D721Med (cell line): ENCODE measurements around the gene ROR1.

Experiments used
- DNase-seq: peaks from one replicate; pipeline ENCODE4 v3.0.0; 2011; ENCODE audit warnings: low spot score; ENCODE audit not compliant: insufficient read length
- FAIRE-seq: peaks from 2 replicates; lab custom pipeline; 2011; peaks lifted over from hg19 to GRCh38; lab: Jason Lieb, UNC
- TF ChIP-seq, protein P1 (sequence below): IDR thresholded peaks from 2 replicates; pipeline ENCODE4 v1.5.1; 2012; ENCODE audit warnings: mild to moderate bottlenecking, control low read depth; ENCODE audit not compliant: insufficient read depth; ENCODE audit errors: missing control alignments

The ROR1 gene

GRCh38 chr1:63901094-63901493 is 127.3 kb downstream of the ROR1 start:
- DNase-seq (no peak), FAIRE-seq (no peak)
- TF ChIP-seq, protein P1, sequence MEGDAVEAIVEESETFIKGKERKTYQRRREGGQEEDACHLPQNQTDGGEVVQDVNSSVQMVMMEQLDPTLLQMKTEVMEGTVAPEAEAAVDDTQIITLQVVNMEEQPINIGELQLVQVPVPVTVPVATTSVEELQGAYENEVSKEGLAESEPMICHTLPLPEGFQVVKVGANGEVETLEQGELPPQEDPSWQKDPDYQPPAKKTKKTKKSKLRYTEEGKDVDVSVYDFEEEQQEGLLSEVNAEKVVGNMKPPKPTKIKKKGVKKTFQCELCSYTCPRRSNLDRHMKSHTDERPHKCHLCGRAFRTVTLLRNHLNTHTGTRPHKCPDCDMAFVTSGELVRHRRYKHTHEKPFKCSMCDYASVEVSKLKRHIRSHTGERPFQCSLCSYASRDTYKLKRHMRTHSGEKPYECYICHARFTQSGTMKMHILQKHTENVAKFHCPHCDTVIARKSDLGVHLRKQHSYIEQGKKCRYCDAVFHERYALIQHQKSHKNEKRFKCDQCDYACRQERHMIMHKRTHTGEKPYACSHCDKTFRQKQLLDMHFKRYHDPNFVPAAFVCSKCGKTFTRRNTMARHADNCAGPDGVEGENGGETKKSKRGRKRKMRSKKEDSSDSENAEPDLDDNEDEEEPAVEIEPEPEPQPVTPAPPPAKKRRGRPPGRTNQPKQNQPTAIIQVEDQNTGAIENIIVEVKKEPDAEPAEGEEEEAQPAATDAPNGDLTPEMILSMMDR = no peak

DNA sequence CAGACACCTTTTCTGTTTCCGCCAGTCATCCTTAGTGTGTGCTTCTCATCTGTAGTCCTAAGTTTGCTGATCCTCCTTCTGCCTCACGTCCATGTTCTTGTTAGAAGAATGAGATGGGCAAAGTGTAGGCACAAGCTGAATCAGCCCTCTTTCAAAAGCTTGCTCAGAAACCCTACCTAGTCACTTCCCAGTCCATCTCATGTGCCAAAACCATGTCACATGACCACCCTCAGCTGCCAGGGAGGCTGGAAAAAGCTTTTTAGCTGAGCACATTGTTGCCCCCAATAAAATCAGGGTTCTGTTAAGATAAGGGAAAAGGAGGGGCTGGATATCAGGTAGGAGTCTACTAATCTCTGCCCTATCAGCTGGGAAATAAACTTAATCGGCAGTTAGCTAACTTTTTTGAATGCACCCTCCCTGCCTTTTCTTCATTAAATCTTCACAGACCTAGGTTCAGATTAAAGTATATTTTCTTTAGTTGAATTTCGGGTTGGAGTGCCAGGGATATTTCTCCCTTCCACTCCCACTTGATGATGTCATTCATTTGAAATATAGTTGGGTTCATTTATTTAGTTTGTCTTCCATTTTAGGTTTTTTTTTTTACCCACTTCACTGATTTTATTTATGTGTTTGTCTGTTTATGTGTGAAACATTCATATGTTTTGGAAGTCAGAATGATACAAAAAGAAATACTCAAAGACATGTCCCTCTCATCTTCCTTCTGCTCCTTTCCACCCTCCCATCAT is 129.2 kb downstream of the ROR1 start:
- FAIRE-seq (no peak), DNase-seq (no peak)
- TF ChIP-seq, protein P1 = no peak

DNA sequence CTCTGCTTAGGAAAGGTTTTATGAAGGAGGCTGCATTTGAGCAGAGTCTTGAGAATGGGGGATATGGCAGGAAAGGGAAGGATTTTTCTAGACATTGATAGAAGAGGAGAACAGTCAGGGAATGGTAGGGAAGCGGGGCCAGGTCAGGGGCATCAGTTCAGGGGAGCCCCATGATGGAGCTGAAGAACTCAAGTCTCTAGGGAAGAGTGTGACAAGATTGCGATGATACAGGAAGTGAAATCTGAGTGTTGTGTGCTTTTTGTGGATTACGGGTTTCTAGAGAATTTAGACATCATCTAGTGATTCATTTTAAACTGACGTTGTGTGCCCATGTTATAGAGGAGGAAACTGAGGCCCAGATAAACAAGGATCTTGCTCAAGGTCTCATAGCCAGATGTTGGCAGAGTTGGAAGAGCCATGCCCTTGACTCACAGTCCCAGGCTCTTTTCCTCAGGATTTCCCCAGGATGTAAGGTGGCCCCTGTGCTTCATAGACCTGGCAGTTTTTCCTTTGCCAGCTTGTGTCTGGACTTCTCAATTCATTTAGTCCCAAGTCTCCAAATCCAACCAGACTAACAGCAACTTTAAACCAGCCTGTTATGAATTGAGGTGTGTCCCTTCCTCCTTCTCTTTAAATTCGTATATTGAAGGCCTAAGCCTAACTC is 130.3 kb downstream of the ROR1 start:
- no peak for DNase-seq
- TF ChIP-seq, protein P1 = no peak
- FAIRE-seq = no peak

- TF ChIP-seq, protein P1 = no peak
- peak; percentile 77 for FAIRE-seq
- no peak for DNase-seq
Measured at GRCh38 chr1:63904826-63905225, 131.0 kb downstream of the ROR1 start.

GRCh38 chr1:63906047-63906704 is 132.4 kb downstream of the ROR1 start:
- TF ChIP-seq, protein P1 = no peak
- no peak for DNase-seq
- FAIRE-seq = no peak

DNA sequence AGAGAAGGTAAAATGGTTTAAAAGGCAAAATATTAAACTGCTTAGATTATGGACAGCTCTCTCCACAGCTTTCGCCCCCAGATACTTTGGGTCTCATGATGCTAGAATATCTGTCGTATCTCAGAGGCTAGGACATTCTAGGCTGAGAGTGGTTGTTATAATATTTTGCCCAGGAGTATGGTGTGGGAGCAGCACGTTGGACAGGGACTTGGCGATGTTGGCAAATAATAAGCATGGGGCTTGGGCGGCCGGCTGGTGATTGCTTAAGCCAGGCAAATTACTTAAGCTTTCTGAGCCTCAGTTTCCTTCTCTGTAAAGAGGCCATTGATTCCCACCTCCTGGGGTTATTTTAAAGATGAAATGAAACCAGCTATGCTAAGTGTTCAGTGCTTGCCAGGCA is 133.2 kb downstream of the ROR1 start:
- DNase-seq (no peak), FAIRE-seq (no peak)
- TF ChIP-seq, protein P1 = no peak

DNA sequence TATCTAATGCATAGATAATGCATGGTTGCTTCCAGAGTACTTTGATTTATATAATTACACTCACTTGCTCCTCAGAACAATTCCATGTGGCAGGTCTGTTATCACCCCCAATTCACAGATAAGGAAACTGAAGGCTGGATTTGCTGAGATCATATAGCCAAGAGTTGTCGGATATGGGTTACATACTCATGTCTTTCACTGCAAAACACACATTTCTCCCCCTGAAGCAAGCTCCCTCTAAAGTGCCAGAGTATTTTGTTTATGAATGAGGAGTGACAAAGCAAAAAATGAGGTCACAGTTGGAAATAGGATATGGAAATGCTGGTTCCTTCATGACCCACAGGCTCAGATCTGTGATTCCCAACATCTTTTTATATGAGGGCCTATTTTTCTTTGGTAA is 134.2 kb downstream of the ROR1 start:
- FAIRE-seq (no peak), DNase-seq (no peak)
- TF ChIP-seq, protein P1 = no peak
